SK-N-SH (cell line): ENCODE results near the gene PDS5B. TPM values are rescaled to one million over a fixed set of nuclear protein-coding genes. Genes with fewer than 3 reads are reported as not detected.

Experiments
- CTCF ChIA-PET: fragments of 300-600, 350-600 bp; formaldehyde crosslinking; extraction: SDS; loops from one replicate; lab custom pipeline; 2021; lab: Yijun Ruan, JAX
- POLR2A ChIA-PET: fragments of 350-600 bp; sonication (Branson Sonifier 250); formaldehyde crosslinking; extraction: SDS; loops from one replicate; lab custom pipeline; 2020; ENCODE audit warnings: antibody characterized with exemption, inconsistent platforms; lab: Yijun Ruan, JAX
- DNase-seq: peaks from one replicate; pipeline ENCODE4 v3.0.0; 2012
- H2AFZ ChIP-seq: fragments of 200-600 bp; sonication (generic); 2 replicates; pipeline ENCODE4 v1.8.1; 2016; ENCODE audit warnings: antibody characterized with exemption, mild to moderate bottlenecking, low read depth
- H3F3A ChIP-seq: fragments of 200-600 bp; sonication (generic); replicated peaks from 2 replicates; pipeline ENCODE3; 2016; ENCODE audit warnings: antibody characterized with exemption, mild to moderate bottlenecking; ENCODE audit not compliant: insufficient read depth
- H3K27ac ChIP-seq, 2 experiments: fragments of 200-500 bp in 1 of 2; fragments of 200-600 bp in 1 of 2; sonication (Bioruptor generic) in 1 of 2; sonication (generic), shearing (Covaris generic) in 1 of 2; 2 replicates each; pipeline versions ENCODE4 v1.5.1 to v1.6.1; 2014 to 2016; ENCODE audit warnings: low read depth in 2 of 2, inconsistent platforms in 1 of 2, low read length in 1 of 2, mild to moderate bottlenecking in 1 of 2, mixed read lengths in 1 of 2
- H3K27me3 ChIP-seq: fragments of 200-600 bp; sonication (generic), shearing (Covaris generic); 2 replicates; pipeline ENCODE4 v1.6.1; 2016; ENCODE audit warnings: mixed run types; ENCODE audit not compliant: insufficient read depth
- H3K36me3 ChIP-seq, 2 experiments: fragments of 200-500 bp in 1 of 2; fragments of 200-600 bp in 1 of 2; sonication (Bioruptor generic) in 1 of 2; sonication (generic) in 1 of 2; replicated peaks in 1 of 2; 2 replicates each; pipeline versions ENCODE3 to v1.5.1; 2014 to 2016; ENCODE audit warnings: low read length in 1 of 2, mild to moderate bottlenecking in 1 of 2; ENCODE audit not compliant: insufficient read depth in 2 of 2, control insufficient read depth in 1 of 2
- H3K4me1 ChIP-seq, 2 experiments: fragments of 200-500 bp in 1 of 2; fragments of 200-600 bp in 1 of 2; sonication (Bioruptor generic) in 1 of 2; sonication (generic), shearing (Covaris generic) in 1 of 2; 2 replicates each; pipeline versions ENCODE4 v1.5.1 to v1.6.1; 2014 to 2016; ENCODE audit warnings: low read depth in 1 of 2, low read length in 1 of 2, mixed run types in 1 of 2; ENCODE audit not compliant: insufficient read depth in 2 of 2, control insufficient read depth in 1 of 2
- H3K4me2 ChIP-seq: fragments of 200-600 bp; sonication (generic), shearing (Covaris generic); 2 replicates; pipeline ENCODE4 v1.6.1; 2017; ENCODE audit warnings: mixed run types
- H3K4me3 ChIP-seq, 2 experiments: fragments of 200-500 bp in 1 of 2; fragments of 200-600 bp in 1 of 2; sonication (Bioruptor generic) in 1 of 2; sonication (generic), shearing (Covaris generic) in 1 of 2; 2 replicates each; pipeline versions ENCODE4 v1.5.1 to v1.8.1; 2014 to 2016; ENCODE audit warnings: low read depth in 2 of 2, inconsistent platforms in 1 of 2, low read length in 1 of 2, mild to moderate bottlenecking in 1 of 2, mixed read lengths in 1 of 2, moderate library complexity in 1 of 2
- H3K79me2 ChIP-seq: fragments of 200-600 bp; sonication (generic); 2 replicates; pipeline ENCODE4 v1.8.1; 2017; ENCODE audit warnings: mild to moderate bottlenecking; ENCODE audit not compliant: insufficient read depth
- H3K9ac ChIP-seq: fragments of 200-600 bp; sonication (generic); 2 replicates; pipeline ENCODE4 v1.6.1; 2017; ENCODE audit warnings: mixed run types
- H3K9me2 ChIP-seq: fragments of 200-600 bp; sonication (generic); 2 replicates; pipeline ENCODE4 v1.6.1; 2017; ENCODE audit warnings: mixed run types
- H3K9me3 ChIP-seq: fragments of 200-600 bp; sonication (generic); 2 replicates; pipeline ENCODE4 v1.6.1; 2017; ENCODE audit warnings: mixed run types, mild to moderate bottlenecking, moderate library complexity
- H4K20me1 ChIP-seq: fragments of 200-600 bp; sonication (generic); 2 replicates; pipeline ENCODE4 v1.6.1; 2017; ENCODE audit warnings: mild to moderate bottlenecking, mixed run types; ENCODE audit not compliant: insufficient read depth
- CHD2 ChIP-seq: fragments of 150-350 bp; IDR thresholded peaks from 2 replicates; pipeline ENCODE4 v1.6.1; 2018; ENCODE audit warnings: low read length; ENCODE audit not compliant: partially characterized antibody
- CTCF ChIP-seq: fragments of 200-600 bp; sonication (generic); IDR thresholded peaks from 2 replicates; pipeline ENCODE4 v1.6.1; 2017; ENCODE audit warnings: antibody characterized with exemption, mild to moderate bottlenecking, moderate library complexity
- ELF1 ChIP-seq: IDR thresholded peaks from 2 replicates; pipeline ENCODE4 v1.4.0; 2012
- EP300 ChIP-seq, 2 experiments: IDR thresholded peaks; 2 replicates each; pipeline versions ENCODE4 v1.4.0 to v1.6.1; 2012; ENCODE audit warnings: borderline replicate concordance in 1 of 2, low read depth in 1 of 2, low read length in 1 of 2
- EZH2phosphoT487 ChIP-seq: fragments of 200-600 bp; sonication (generic); IDR thresholded peaks from 2 replicates; pipeline ENCODE4 v1.6.1; 2017; ENCODE audit warnings: low read depth, mixed run types, mild to moderate bottlenecking, antibody characterized with exemption, moderate library complexity, borderline replicate concordance
- FOSL2 ChIP-seq: IDR thresholded peaks from 2 replicates; pipeline ENCODE4 v1.4.0; 2012; ENCODE audit warnings: low read depth, mild to moderate bottlenecking, moderate library complexity, borderline replicate concordance
- IRF3 ChIP-seq: fragments of 150-350 bp; IDR thresholded peaks from 2 replicates; pipeline ENCODE4 v1.6.1; 2016; ENCODE audit warnings: mild to moderate bottlenecking, low read depth, low read length
- JUND ChIP-seq: IDR thresholded peaks from 2 replicates; pipeline ENCODE4 v1.4.0; 2012
- MAX ChIP-seq: IDR thresholded peaks from 2 replicates; pipeline ENCODE4 v1.4.0; 2012; ENCODE audit warnings: low read depth
- MXI1 ChIP-seq: IDR thresholded peaks from 2 replicates; pipeline ENCODE4 v1.6.1; 2012; ENCODE audit warnings: mild to moderate bottlenecking, low read depth, low read length, improper control_type of control experiment
- NFIC ChIP-seq: IDR thresholded peaks from 2 replicates; pipeline ENCODE4 v1.4.0; 2012; ENCODE audit warnings: borderline replicate concordance
- NRF1 ChIP-seq: IDR thresholded peaks from 2 replicates; pipeline ENCODE4 v1.6.1; 2012; ENCODE audit warnings: low read depth, mild to moderate bottlenecking, low read length
- PBX3 ChIP-seq: IDR thresholded peaks from 2 replicates; pipeline ENCODE4; 2012
- POLR2AphosphoS5 ChIP-seq: IDR thresholded peaks from 2 replicates; pipeline ENCODE4 v1.6.1; 2012; ENCODE audit warnings: low read depth, low read length
- RAD21 ChIP-seq: IDR thresholded peaks from 2 replicates; pipeline ENCODE4 v1.6.1; 2012; ENCODE audit warnings: mild to moderate bottlenecking, low read length
- RCOR1 ChIP-seq: fragments of 150-350 bp; IDR thresholded peaks from 2 replicates; pipeline ENCODE4 v1.6.1; 2017; ENCODE audit warnings: antibody characterized with exemption, low read length
- REST ChIP-seq: IDR thresholded peaks from 2 replicates; pipeline ENCODE4 v1.6.1; 2012; ENCODE audit warnings: mild to moderate bottlenecking, low read depth, low read length, moderate library complexity
- RFX5 ChIP-seq: IDR thresholded peaks from 2 replicates; pipeline ENCODE4 v1.6.1; 2012; ENCODE audit warnings: mild to moderate bottlenecking, improper control_type of control experiment, low read length
- SIN3A ChIP-seq: IDR thresholded peaks from 2 replicates; pipeline ENCODE4 v1.6.1; 2012; ENCODE audit warnings: low read depth, mild to moderate bottlenecking, low read length, moderate library complexity, borderline replicate concordance
- SMC3 ChIP-seq: IDR thresholded peaks from 2 replicates; pipeline ENCODE4 v1.6.1; 2012; ENCODE audit warnings: low read depth, low read length, improper control_type of control experiment
- TAF1 ChIP-seq: IDR thresholded peaks from 2 replicates; pipeline ENCODE4 v1.6.1; 2012; ENCODE audit warnings: low read depth, mild to moderate bottlenecking, low read length, moderate library complexity, borderline replicate concordance
- USF1 ChIP-seq: IDR thresholded peaks from 2 replicates; pipeline ENCODE4 v1.4.0; 2012; ENCODE audit warnings: low read depth, borderline replicate concordance
- YY1 ChIP-seq: IDR thresholded peaks from 2 replicates; pipeline ENCODE4 v1.4.0; 2012; ENCODE audit warnings: low read depth, mild to moderate bottlenecking
- WGBS: methylation state at CpG from one replicate; pipeline ENCODE4 v1.1.6; 2017; ENCODE audit warnings: low lambda C conversion rate; 5-methylcytosine and 5-hydroxymethylcytosine counted together
- polyA plus RNA-seq, 3 experiments: library from polyadenylated mRNA; depleted of rRNA; stranded (reverse); fragments of >200 nt; gene quantifications; 2 replicates each; pipeline ENCODE4 v1.2.3, GENCODE V29; 2012

PDS5B gene
- polyA plus RNA-seq (2012; rRNA removed) = 3.7 and 3.8 TPM in 2 replicates
- polyA plus RNA-seq (2012; cell fraction: cytosol; rRNA removed) = 4.6 and 5.5 TPM in 2 replicates
- 3.4 and 8.0 TPM in 2 replicates for polyA plus RNA-seq (2012; cell fraction: nucleus; rRNA removed)

- H3K27me3 ChIP-seq = no peaks in the 10 kb centered on the region
- POLR2A ChIA-PET = interaction anchor here (0.7 to 1.1 kb wide), 2 partner anchors 551 to 957 kb away, joined by 3 to 6 read pairs; no protein-coding TSS in a partner anchor
- peak within 1 kb of the TSS; percentile 78 for H3K4me2 ChIP-seq
- DNase-seq = peak; percentile 98
- no peaks in the 10 kb centered on the region for H3K9me2 ChIP-seq
- H3K36me3 ChIP-seq = no peaks in the 10 kb centered on the region
- peak within 1 kb of the TSS; percentile 84 for H3K9ac ChIP-seq
- H3F3A ChIP-seq = peaks cover 8% of the 10 kb centered on the region
- H2AFZ ChIP-seq = peak within 1 kb of the TSS; percentile 93
- TF ChIP-seq USF1 = no peak
- TF ChIP-seq YY1 = peak; percentile 89
- no peak for TF ChIP-seq RCOR1
- TF ChIP-seq NFIC = no peak
- TF ChIP-seq NRF1 = peak; percentile 60
- peak; percentile 87 for TF ChIP-seq SMC3
- peak; percentile 29; the same call in 1 of the 2 replicates for TF ChIP-seq PBX3
- TF ChIP-seq MXI1 = peak; percentile 83
- peak; percentile 35; the same call in 1 of the 2 replicates for TF ChIP-seq SIN3A
- TF ChIP-seq EZH2phosphoT487 = no peak
- TF ChIP-seq CHD2 = peak; percentile 10
- TF ChIP-seq CTCF = peak; percentile 74
- peak; percentile 93 for TF ChIP-seq TAF1
- TF ChIP-seq ELF1 = 0 out of 2 replicates have a peak, but pooled peaks have one; percentile 12
- peak; percentile 71 for TF ChIP-seq REST
- peak in 1 of 2 experiments; percentile 34; a peak in 1 of 4 replicates for TF ChIP-seq EP300 (IDR thresholded peaks at IDR 0.05; ENCODE audit: borderline replicate concordance in 1 of 2, low read depth in 1 of 2, low read length in 1 of 2)
- TF ChIP-seq MAX = 0 out of 2 replicates have a peak, but pooled peaks have one; percentile 13
- no peak for TF ChIP-seq IRF3
- no peak for TF ChIP-seq RFX5
- TF ChIP-seq RAD21 = peak; percentile 88
- 0 out of 2 replicates have a peak, but pooled peaks have one; percentile 25 for TF ChIP-seq POLR2AphosphoS5
- no peak for TF ChIP-seq JUND
- TF ChIP-seq FOSL2 = no peak
- H3K9me3 ChIP-seq = no peaks in the 10 kb centered on the region
- CTCF ChIA-PET = interaction anchor here (0.6 to 4.8 kb wide), 33 partner anchors 17 to 1490 kb away, joined by 3 to 28 read pairs (median 4); no protein-coding TSS in a partner anchor
- peaks cover 43% of the 10 kb centered on the region for H3K79me2 ChIP-seq
- peaks cover 15 to 26% of the 10 kb centered on the region in 2 experiments; a peak in 3 of 4 replicates for H3K4me1 ChIP-seq
- peaks cover 17% of the 10 kb centered on the region for H4K20me1 ChIP-seq
- H3K27ac ChIP-seq = peak within 1 kb of the TSS; percentile 90 to 97
- WGBS = 3% methylated on average over 30 of the region's 97 CpGs
- H3K4me3 ChIP-seq = peak within 1 kb of the TSS; percentile 88 to 91
Observed at GRCh38 chr13:32586080-32586900, at the start of gene PDS5B. PDS5B (plus strand) TSS chr13:32586452; CDS start chr13:32648773, 62,321 bp downstream.
